WTC11 (cell line): Measurements from ENCODE around the gene INPP5A. TPM values are rescaled to one million over a fixed set of nuclear protein-coding genes. Genes with fewer than 3 reads are reported as not detected.

Experiments
- ATAC-seq: fragments of 200-7000 bp; cut with Tn5 transposase; 2 replicates; pipeline ENCODE4 v1.10.0; 2021; ENCODE audit warnings: mild to moderate bottlenecking, moderate library complexity
- CTCF ChIA-PET: fragments of 300-600 bp; sonication (Branson Sonifier 250); formaldehyde crosslinking; loops from one replicate; lab custom pipeline; 2021; ENCODE audit warnings: antibody characterized with exemption; lab: Charles Lee
- POLR2A ChIA-PET: fragments of 350-600 bp; sonication (Branson Sonifier 250); formaldehyde crosslinking; loops from one replicate; lab custom pipeline; 2021; ENCODE audit warnings: antibody characterized with exemption; lab: Charles Lee
- DNase-seq: peaks from one replicate; pipeline ENCODE4 v3.0.0; 2021; ENCODE audit warnings: low spot score
- H3K27ac Mint-ChIP-seq: 2 replicates; pipeline ENCODE4 v1.8.0; 2021; ENCODE audit warnings: mixed read lengths
- H3K27me3 Mint-ChIP-seq: 2 replicates; pipeline ENCODE4 v1.8.0; 2021; ENCODE audit warnings: low read depth, mild to moderate bottlenecking, moderate library complexity, mixed read lengths
- H3K36me3 Mint-ChIP-seq: 2 replicates; pipeline ENCODE4 v1.8.0; 2021; ENCODE audit warnings: mixed read lengths
- H3K4me1 Mint-ChIP-seq: 2 replicates; pipeline ENCODE4 v1.8.0; 2022; ENCODE audit warnings: mixed read lengths
- H3K4me3 Mint-ChIP-seq: 2 replicates; pipeline ENCODE4 v1.8.0; 2021; ENCODE audit warnings: mild to moderate bottlenecking, moderate library complexity, mixed read lengths
- H3K9me3 Mint-ChIP-seq: 2 replicates; pipeline ENCODE4 v1.8.0; 2021; ENCODE audit warnings: mixed read lengths
- ATF1 ChIP-seq: sonication (generic); formaldehyde crosslinking; IDR thresholded peaks from 2 replicates; pipeline ENCODE4 v1.8.1; 2023; ENCODE audit warnings: mild to moderate bottlenecking, moderate library complexity, missing genetic modification reagents
- ERG ChIP-seq: fragments of 250-450 bp; sonication (Bioruptor Pico); IDR thresholded peaks from 2 replicates; pipeline ENCODE4 v1.8.0; 2021; ENCODE audit warnings: mild to moderate bottlenecking
- ESRRA ChIP-seq: sonication (generic); formaldehyde crosslinking; IDR thresholded peaks from 2 replicates; pipeline ENCODE4 v1.8.1; 2022; ENCODE audit warnings: mild to moderate bottlenecking, missing genetic modification reagents, borderline replicate concordance
- ETV6 ChIP-seq: sonication (generic); formaldehyde crosslinking; IDR thresholded peaks from 2 replicates; pipeline ENCODE4 v1.8.1; 2022; ENCODE audit warnings: mild to moderate bottlenecking, missing genetic modification reagents
- FOXJ3 ChIP-seq: sonication (generic); formaldehyde crosslinking; IDR thresholded peaks from 2 replicates; pipeline ENCODE4 v1.9.0; 2021; ENCODE audit warnings: missing genetic modification reagents, mild to moderate bottlenecking, borderline replicate concordance
- FOXP4 ChIP-seq: sonication (generic); formaldehyde crosslinking; IDR thresholded peaks from 2 replicates; pipeline ENCODE4 v1.8.0; 2022; ENCODE audit warnings: mild to moderate bottlenecking, missing genetic modification reagents
- MAX ChIP-seq: sonication (generic); formaldehyde crosslinking; IDR thresholded peaks from 2 replicates; pipeline ENCODE4 v1.8.0; 2022; ENCODE audit warnings: mild to moderate bottlenecking, missing genetic modification reagents
- PREB ChIP-seq: sonication (generic); formaldehyde crosslinking; IDR thresholded peaks from 2 replicates; pipeline ENCODE4 v1.8.1; 2022; ENCODE audit warnings: mild to moderate bottlenecking, missing genetic modification reagents, moderate library complexity, borderline replicate concordance
- RORB ChIP-seq: fragments of 250-450 bp; sonication (Bioruptor Pico); IDR thresholded peaks from 2 replicates; pipeline ENCODE4 v1.9.0; 2021; ENCODE audit warnings: mild to moderate bottlenecking
- SP1 ChIP-seq: sonication (generic); formaldehyde crosslinking; conservative IDR thresholded peaks from 2 replicates; pipeline ENCODE4 v1.8.1; 2022; ENCODE audit warnings: missing genetic modification reagents
- TEAD4 ChIP-seq: sonication (generic); formaldehyde crosslinking; IDR thresholded peaks from 2 replicates; pipeline ENCODE4 v1.8.0; 2022; ENCODE audit warnings: mild to moderate bottlenecking, missing genetic modification reagents
- ZBTB43 ChIP-seq: sonication (generic); formaldehyde crosslinking; IDR thresholded peaks from 2 replicates; pipeline ENCODE4 v1.8.1; 2023; ENCODE audit warnings: mild to moderate bottlenecking, missing genetic modification reagents
- ZNF317 ChIP-seq: sonication (generic); formaldehyde crosslinking; IDR thresholded peaks from 2 replicates; pipeline ENCODE4 v1.8.1; 2023; ENCODE audit warnings: low read depth, mild to moderate bottlenecking, moderate library complexity, missing genetic modification reagents, borderline replicate concordance
- ZSCAN18 ChIP-seq: fragments of 250-450 bp; sonication (Bioruptor Pico); IDR thresholded peaks from 2 replicates; pipeline ENCODE4 v2.1.2; 2022; ENCODE audit warnings: mild to moderate bottlenecking, moderate library complexity
- total RNA-seq: library from RNA; stranded (reverse); gene quantifications from 3 replicates; pipeline ENCODE4 v1.2.3, GENCODE V29; 2021

The INPP5A gene
- total RNA-seq, 1 experiment from 2014 or later = 22.1 TPM

- no peak for TF ChIP-seq FOXP4
- TF ChIP-seq FOXJ3 = no peak
- no peak for TF ChIP-seq ZNF317 (CRISPR knock-in tag)
These were observed 49.2 kb downstream of the INPP5A start (continued) for GRCh38 chr10:132586739-132587138.

- ATAC-seq (no peak), DNase-seq (peak; percentile 1)
- no peak for TF ChIP-seq ZBTB43 (CRISPR knock-in tag)
- TF ChIP-seq SP1 (CRISPR knock-in tag) = no peak
- no peak for TF ChIP-seq ZNF317 (CRISPR knock-in tag)
- TF ChIP-seq RORB (CRISPR knock-in tag) = no peak
- no peak for TF ChIP-seq MAX
- no peak for TF ChIP-seq ESRRA (CRISPR knock-in tag)
- no peak for TF ChIP-seq ETV6 (CRISPR knock-in tag)
- ChIA-PET POLR2A (no interaction called here), CTCF (interaction anchor here (1.1 kb wide), 1 partner anchor 146 kb away, joined by 3 read pairs; no protein-coding TSS in a partner anchor)
- no peak overlapping the region for H3K4me3 Mint-ChIP-seq
- peaks cover 13% of the 10 kb centered on the region for H3K4me1 Mint-ChIP-seq
- peak overlapping the region; percentile 46; the same call in 1 of the 2 replicates for H3K27ac Mint-ChIP-seq
- no peaks in the 10 kb centered on the region for H3K27me3 Mint-ChIP-seq
- no peaks in the 10 kb centered on the region for H3K36me3 Mint-ChIP-seq
- H3K9me3 Mint-ChIP-seq = no peaks in the 10 kb centered on the region
These were observed 49.6 kb downstream of the INPP5A start for GRCh38 chr10:132587175-132587574.

GRCh38 chr10:132588301-132589013, 50.9 kb downstream of the INPP5A start:
- ChIA-PET CTCF (interaction anchor here (1.1 kb wide), 1 partner anchor 147 kb away, joined by 3 read pairs; no protein-coding TSS in a partner anchor), POLR2A (no interaction called here)
- ATAC-seq (no peak), DNase-seq (peak; percentile 5)
- no peaks in the 10 kb centered on the region for H3K36me3 Mint-ChIP-seq
- H3K27me3 Mint-ChIP-seq = no peaks in the 10 kb centered on the region
- TF ChIP-seq ATF1 = no peak
- TF ChIP-seq ERG (CRISPR knock-in tag) = no peak
- no peak for TF ChIP-seq TEAD4 (CRISPR knock-in tag)
- no peak for TF ChIP-seq PREB (CRISPR knock-in tag)
- no peak for TF ChIP-seq ZSCAN18 (CRISPR knock-in tag)
- H3K4me3 Mint-ChIP-seq = no peak overlapping the region
- peaks cover 13% of the 10 kb centered on the region for H3K4me1 Mint-ChIP-seq
- H3K9me3 Mint-ChIP-seq = no peaks in the 10 kb centered on the region
- no peak overlapping the region for H3K27ac Mint-ChIP-seq
